Aorta (tissue), 5 donors: ENCODE measurements around the gene GPRIN3. TPM values are rescaled to one million over a fixed set of nuclear protein-coding genes. Genes with fewer than 3 reads are reported as not detected.

Experiments used
- ATAC-seq: fragments of 200-7000 bp; cut with Tn5 transposase; one replicate; pipeline ENCODE4 v1.9.1; 2022; ENCODE audit warnings: moderate library complexity; ENCODE audit not compliant: low FRiP score
- DNase-seq, 2 donors: peaks; one replicate each; pipeline ENCODE4 v3.0.0-alpha.2; 2020
- H3K27ac ChIP-seq, 2 donors: one replicate each; pipeline ENCODE4 v1.5.1; 2013; ENCODE audit warnings: low read length in 2 of 2, mild to moderate bottlenecking in 2 of 2, moderate library complexity in 2 of 2, control low read depth in 1 of 2, inconsistent platforms in 1 of 2, low read depth in 1 of 2
- H3K27me3 ChIP-seq, 2 donors: one replicate each; pipeline ENCODE4 v1.6.1; 2013; ENCODE audit warnings: control low read depth in 1 of 2, low read length in 1 of 2, mild to moderate bottlenecking in 1 of 2, moderate library complexity in 1 of 2; ENCODE audit not compliant: insufficient read depth in 2 of 2, control insufficient read depth in 1 of 2
- H3K36me3 ChIP-seq, 2 donors: one replicate each; pipeline ENCODE4 v1.6.1; 2013; ENCODE audit warnings: control low read depth in 1 of 2, low read length in 1 of 2, mild to moderate bottlenecking in 1 of 2; ENCODE audit not compliant: insufficient read depth in 2 of 2, control insufficient read depth in 1 of 2
- H3K4me1 ChIP-seq, 2 donors: one replicate each; pipeline ENCODE4 v1.6.1; 2013; ENCODE audit warnings: low read length in 2 of 2, control low read depth in 1 of 2, mild to moderate bottlenecking in 1 of 2, moderate library complexity in 1 of 2; ENCODE audit not compliant: insufficient read depth in 2 of 2, control insufficient read depth in 1 of 2
- H3K4me3 ChIP-seq, 2 donors: one replicate each; pipeline ENCODE4 v1.5.1; 2013; ENCODE audit warnings: low read length in 2 of 2, control low read depth in 1 of 2, mild to moderate bottlenecking in 1 of 2
- H3K9me3 ChIP-seq: one replicate; pipeline ENCODE4 v1.6.1; 2013; ENCODE audit warnings: mild to moderate bottlenecking, low read length; ENCODE audit not compliant: control insufficient read depth
- WGBS, 2 donors: extraction: QIAGEN DNeasy Blood & Tissue Kit; methylation state at CpG; one replicate each; pipeline ENCODE4 v1.1.7; 2013; 5-methylcytosine and 5-hydroxymethylcytosine counted together
- intact Hi-C, 2 donors: fragments of 100-400 bp; cut with DNase I; formaldehyde crosslinking; loops; one replicate each; pipeline versions ENCODE4 v1.14.2 to v1.15.0; 2022
- polyA plus RNA-seq, 2 donors: library from polyadenylated mRNA; stranded (reverse); fragments of 200-250 nt; gene quantifications; one replicate each; pipeline ENCODE4 v1.2.3, GENCODE V29; 2013
- total RNA-seq, 2 donors: library from RNA; stranded (reverse); fragmentation: NEBNext Ultra II Directional; extraction: Animal tissue kit (Norgen Biotek cat#: 25700); gene quantifications; one replicate each; pipeline ENCODE4 v1.2.1, GENCODE V29; 2021
- donor health status: healthy with polysubstance abuse.
- donor health status: Bipolar disorder and iron deficiency.
- donor health status: DM: no; HTN: no; CAD: no.
- donor health status: DM: no; HTN: no; CAD: no.
- donor health status: DM: yes; HTN: yes; CAD: no.

Gene GPRIN3
- total and polyA plus RNA-seq, 4 donors: 0.08 to 9.8 (median 3.9) TPM

GRCh38 chr4:89299153-89299791 is 8.3 kb downstream of the GPRIN3 start:
- 16 to 31% methylated on average over 10 of the region's 10 CpGs for WGBS, 2 donors
- intact Hi-C loops: no loop called here
- Histone ChIP-seq H3K4me1 (no peaks in the 10 kb centered on the region), H3K36me3 (no peaks in the 10 kb centered on the region), H3K27ac (no peak overlapping the region), H3K4me3 (no peak overlapping the region), H3K9me3 (peaks cover 2% of the 10 kb centered on the region), H3K27me3 (no peaks in the 10 kb centered on the region)
- ATAC-seq: no peak
- no peak for DNase-seq

GRCh38 chr4:89298788-89299152 is 8.8 kb downstream of the GPRIN3 start:
- intact Hi-C loops: no loop called here
- Histone ChIP-seq H3K4me3 (no peak overlapping the region), H3K27me3 (no peaks in the 10 kb centered on the region), H3K36me3 (no peaks in the 10 kb centered on the region), H3K9me3 (peaks cover 2% of the 10 kb centered on the region), H3K27ac (no peak overlapping the region), H3K4me1 (no peaks in the 10 kb centered on the region)
- ATAC-seq: no peak
- no peak for DNase-seq
- 18 to 29% methylated on average over 2 of the region's 2 CpGs for WGBS, 2 donors

GRCh38 chr4:89298155-89298554 is 9.4 kb downstream of the GPRIN3 start:
- 60 to 76% methylated on average over 2 of the region's 2 CpGs for WGBS, 2 donors

GRCh38 chr4:89296896-89297295 is 10.7 kb downstream of the GPRIN3 start:
- Histone ChIP-seq H3K27me3 (no peaks in the 10 kb centered on the region), H3K27ac (no peak overlapping the region), H3K36me3 (no peaks in the 10 kb centered on the region), H3K4me1 (no peaks in the 10 kb centered on the region), H3K4me3 (no peak overlapping the region), H3K9me3 (peaks cover 2% of the 10 kb centered on the region)
- intact Hi-C loops: no loop called here
- 75 to 80% methylated on average over 2 of the region's 2 CpGs for WGBS, 2 donors
- ATAC-seq (no peak), DNase-seq (no peak)

More at GRCh38 chr4:89298155-89298554, 9.4 kb downstream of the GPRIN3 start:
- ATAC-seq (no peak), DNase-seq (no peak)
- intact Hi-C loops: no loop called here
- no peak overlapping the region for H3K27ac ChIP-seq
- H3K9me3 ChIP-seq: peaks cover 2% of the 10 kb centered on the region
- no peak overlapping the region for H3K4me3 ChIP-seq
- no peaks in the 10 kb centered on the region for H3K36me3 ChIP-seq
- H3K4me1 ChIP-seq: no peaks in the 10 kb centered on the region
- H3K27me3 ChIP-seq: no peaks in the 10 kb centered on the region

GRCh38 chr4:89296399-89296798 is 11.2 kb downstream of the GPRIN3 start:
- Histone ChIP-seq H3K9me3 (peaks cover 2% of the 10 kb centered on the region), H3K27me3 (no peaks in the 10 kb centered on the region), H3K4me1 (no peaks in the 10 kb centered on the region), H3K36me3 (no peaks in the 10 kb centered on the region), H3K27ac (no peak overlapping the region), H3K4me3 (no peak overlapping the region)
- 53 to 58% methylated on average over 1 of the region's 1 CpG for WGBS, 2 donors
- ATAC-seq (no peak), DNase-seq (no peak)
- intact Hi-C loops: no loop called here

- H3K27ac ChIP-seq: no peak overlapping the region
- H3K4me3 ChIP-seq: no peak overlapping the region
- no peak for DNase-seq
- no peaks in the 10 kb centered on the region for H3K27me3 ChIP-seq
- ATAC-seq: no peak
- H3K36me3 ChIP-seq: no peaks in the 10 kb centered on the region
- intact Hi-C loops: no loop called here
- no peaks in the 10 kb centered on the region for H3K4me1 ChIP-seq
- peaks cover 2% of the 10 kb centered on the region for H3K9me3 ChIP-seq
- WGBS, 2 donors: 92 to 94% methylated on average over 3 of the region's 3 CpGs
Observed at GRCh38 chr4:89295415-89295927, 12.1 kb downstream of the GPRIN3 start.

GRCh38 chr4:89294573-89295269 is 12.9 kb downstream of the GPRIN3 start:
- WGBS, 2 donors: 58 to 59% methylated on average over 5 of the region's 5 CpGs
- Histone ChIP-seq H3K36me3 (no peaks in the 10 kb centered on the region), H3K27ac (no peak overlapping the region), H3K9me3 (peaks cover 2% of the 10 kb centered on the region), H3K27me3 (no peaks in the 10 kb centered on the region), H3K4me3 (no peak overlapping the region), H3K4me1 (no peaks in the 10 kb centered on the region)
- ATAC-seq: no peak
- intact Hi-C loops: no loop called here
- DNase-seq: no peak

- no peaks in the 10 kb centered on the region for H3K36me3 ChIP-seq
- 79 to 83% methylated on average over 4 of the region's 4 CpGs for WGBS, 2 donors
- H3K4me1 ChIP-seq: no peaks in the 10 kb centered on the region
- intact Hi-C loops: no loop called here
- DNase-seq (no peak), ATAC-seq (no peak)
- no peak overlapping the region for H3K4me3 ChIP-seq
- H3K27me3 ChIP-seq: peaks cover 0 to 2% of the 10 kb centered on the region in 2 donors
- H3K27ac ChIP-seq: no peak overlapping the region
- H3K9me3 ChIP-seq: peaks cover 3% of the 10 kb centered on the region
Observed at GRCh38 chr4:89293299-89293698, 14.3 kb downstream of the GPRIN3 start.
